GM12872 (cell line): ENCODE data around the gene GRPEL2.

ENCODE experiments used
- CTCF ChIP-seq: IDR thresholded peaks from 3 replicates; pipeline ENCODE4 v1.5.1; 2011; ENCODE audit warnings: low read depth, mild to moderate bottlenecking, low read length, moderate library complexity; ENCODE audit not compliant: insufficient read depth

Gene GRPEL2

GRCh38 chr5:149372076-149372795 lies 26.9 kb downstream of the GRPEL2 start:
- no peak for TF ChIP-seq CTCF

- TF ChIP-seq CTCF, result no peak
Measured at GRCh38 chr5:149372932-149373331, 27.6 kb downstream of the GRPEL2 start.

- no peak for TF ChIP-seq CTCF
Measured at GRCh38 chr5:149374303-149374702, 29.0 kb downstream of the GRPEL2 start.

GRCh38 chr5:149374801-149375200 lies 29.5 kb downstream of the GRPEL2 start:
- no peak for TF ChIP-seq CTCF

- TF ChIP-seq CTCF, result no peak
Measured at GRCh38 chr5:149375434-149375833, 30.1 kb downstream of the GRPEL2 start.

GRCh38 chr5:149376104-149376503 lies 30.8 kb downstream of the GRPEL2 start:
- TF ChIP-seq CTCF, result no peak

GRCh38 chr5:149376711-149377447 lies 31.6 kb downstream of the GRPEL2 start:
- TF ChIP-seq CTCF, result no peak
